DOHH2 (cell line): ENCODE data around the gene FHL3.

ENCODE experiments used
- H3F3A ChIP-seq: fragments of 200-600 bp; sonication (generic), shearing (Covaris generic); 2 replicates; pipeline ENCODE4 v1.6.0; 2016; ENCODE audit warnings: antibody characterized with exemption, mild to moderate bottlenecking; ENCODE audit not compliant: control insufficient read depth, insufficient read depth
- H3K27ac ChIP-seq: fragments of 200-600 bp; sonication (generic); 2 replicates; pipeline ENCODE4 v1.5.1; 2014; ENCODE audit warnings: low read depth, mild to moderate bottlenecking, low read length, moderate library complexity
- H3K27me3 ChIP-seq: fragments of 200-600 bp; sonication (generic); 2 replicates; pipeline ENCODE4 v1.6.1; 2014; ENCODE audit warnings: mild to moderate bottlenecking, low read length, mixed read lengths; ENCODE audit not compliant: control insufficient read depth
- H3K36me3 ChIP-seq: fragments of 200-600 bp; sonication (generic); 2 replicates; pipeline ENCODE4 v1.6.1; 2014; ENCODE audit warnings: mild to moderate bottlenecking, low read length, moderate library complexity, mixed read lengths; ENCODE audit not compliant: control insufficient read depth
- H3K4me1 ChIP-seq: fragments of 200-600 bp; sonication (generic); 2 replicates; pipeline ENCODE4 v1.6.1; 2014; ENCODE audit warnings: mild to moderate bottlenecking, low read length, mixed read lengths; ENCODE audit not compliant: control insufficient read depth
- H3K4me2 ChIP-seq: fragments of 200-600 bp; sonication (generic); 2 replicates; pipeline ENCODE4 v1.6.0; 2014; ENCODE audit warnings: mild to moderate bottlenecking, low read length, moderate library complexity
- H3K4me3 ChIP-seq: fragments of 200-600 bp; sonication (generic); 2 replicates; pipeline ENCODE4 v1.5.1; 2014; ENCODE audit warnings: mild to moderate bottlenecking, low read length, mixed read lengths
- H3K79me2 ChIP-seq: fragments of 200-600 bp; sonication (generic); 2 replicates; pipeline ENCODE4 v1.6.1; 2014; ENCODE audit warnings: mild to moderate bottlenecking, low read length, mixed read lengths; ENCODE audit not compliant: control insufficient read depth
- H3K9me2 ChIP-seq: fragments of 200-600 bp; sonication (generic); replicated peaks from 2 replicates; pipeline ENCODE4 v1.6.1; 2014; ENCODE audit warnings: mild to moderate bottlenecking, low read length, mixed read lengths; ENCODE audit not compliant: control insufficient read depth
- H3K9me3 ChIP-seq: fragments of 200-600 bp; sonication (generic); 2 replicates; pipeline ENCODE4 v1.6.1; 2014; ENCODE audit warnings: antibody characterized with exemption, low read length, mixed read lengths; ENCODE audit not compliant: control insufficient read depth, insufficient read depth
- H4K20me1 ChIP-seq: fragments of 200-600 bp; sonication (generic); 2 replicates; pipeline ENCODE4 v1.6.0; 2014; ENCODE audit warnings: low read depth, mild to moderate bottlenecking, antibody characterized with exemption, low read length, moderate library complexity; ENCODE audit not compliant: control insufficient read depth, insufficient read depth
- CTCF ChIP-seq: fragments of 200-600 bp; sonication (generic); IDR thresholded peaks from one replicate; pipeline ENCODE4 v1.5.1; 2014; ENCODE audit warnings: antibody characterized with exemption, mild to moderate bottlenecking, low read depth, low read length; ENCODE audit not compliant: poor library complexity, severe bottlenecking
- EZH2phosphoT487 ChIP-seq: fragments of 200-600 bp; sonication (generic); IDR thresholded peaks from 2 replicates; pipeline ENCODE4 v1.6.1; 2017; ENCODE audit warnings: borderline replicate concordance, mild to moderate bottlenecking, antibody characterized with exemption, low read length, moderate library complexity, mixed read lengths

Gene FHL3

GRCh38 chr1:38018864-38019343 lies 13.6 kb upstream of the FHL3 start:
- TF ChIP-seq EZH2phosphoT487 (no peak), CTCF (peak; percentile 67)
- no peaks in the 10 kb centered on the region for H3K9me2 ChIP-seq
- H3K4me2 ChIP-seq: no peak overlapping the region
- H3K36me3 ChIP-seq: peaks cover 87% of the 10 kb centered on the region
- peaks cover 5% of the 10 kb centered on the region for H3K4me1 ChIP-seq
- H3K4me3 ChIP-seq: no peak overlapping the region
- no peaks in the 10 kb centered on the region for H3K27me3 ChIP-seq
- H3F3A ChIP-seq: no peaks in the 10 kb centered on the region
- H3K9me3 ChIP-seq: no peaks in the 10 kb centered on the region
- no peak overlapping the region for H3K27ac ChIP-seq
- H4K20me1 ChIP-seq: no peaks in the 10 kb centered on the region
- H3K79me2 ChIP-seq: peaks cover 39% of the 10 kb centered on the region

- peaks cover 65% of the 10 kb centered on the region for H3K36me3 ChIP-seq
- H3F3A ChIP-seq: peaks cover 2% of the 10 kb centered on the region; the same call in 1 of the 2 replicates
- H3K9me2 ChIP-seq: no peaks in the 10 kb centered on the region
- H3K9me3 ChIP-seq: no peaks in the 10 kb centered on the region
- TF ChIP-seq CTCF: no peak
- TF ChIP-seq EZH2phosphoT487: no peak
- no peaks in the 10 kb centered on the region for H4K20me1 ChIP-seq
- H3K4me2 ChIP-seq: no peak overlapping the region
- H3K27ac ChIP-seq: no peak overlapping the region
- H3K79me2 ChIP-seq: peaks cover 52% of the 10 kb centered on the region
- H3K27me3 ChIP-seq: no peaks in the 10 kb centered on the region
- no peak overlapping the region for H3K4me3 ChIP-seq
- peaks cover 22% of the 10 kb centered on the region for H3K4me1 ChIP-seq
Observed at GRCh38 chr1:38015978-38016725, 10.8 kb upstream of the FHL3 start.

- Histone ChIP-seq H3K27me3 (no peaks in the 10 kb centered on the region), H3K9me2 (no peaks in the 10 kb centered on the region), H4K20me1 (no peaks in the 10 kb centered on the region), H3K4me1 (peaks cover 22% of the 10 kb centered on the region), H3K9me3 (no peaks in the 10 kb centered on the region), H3K27ac (no peak overlapping the region), H3K36me3 (peaks cover 54% of the 10 kb centered on the region), H3K4me2 (0 out of 2 replicates have a peak overlapping the region, but pooled peaks have one; percentile 83), H3F3A (peaks cover 2% of the 10 kb centered on the region; the same call in 1 of the 2 replicates), H3K4me3 (no peak overlapping the region), H3K79me2 (peaks cover 52% of the 10 kb centered on the region)
- no peak for TF ChIP-seq CTCF
Observed at GRCh38 chr1:38014724-38015424, 9.6 kb upstream of the FHL3 start.
